DMS53 treated with DMSO at 0.1 percent for 48 hours (cell line): ENCODE measurements around the gene TRIOBP.

Experiments
- DNase-seq: peaks from one replicate; lab custom pipeline; 2025; ENCODE audit not compliant: unreplicated experiment; lab: John Stamatoyannopoulos, UW

Gene TRIOBP

GRCh38 chr22:37664249-37665101 lies 32.4 kb upstream of the TRIOBP start:
- DNase-seq = no peak

GRCh38 chr22:37665487-37665886 lies 31.4 kb upstream of the TRIOBP start:
- DNase-seq = no peak

- DNase-seq = no peak
Observed at GRCh38 chr22:37669586-37669985, 27.3 kb upstream of the TRIOBP start.

GRCh38 chr22:37672206-37672919 lies 24.5 kb upstream of the TRIOBP start:
- no peak for DNase-seq

- no peak for DNase-seq
Observed at GRCh38 chr22:37672920-37673455, 23.9 kb upstream of the TRIOBP start.

- no peak for DNase-seq
Observed at GRCh38 chr22:37674248-37674647, 22.6 kb upstream of the TRIOBP start.

- DNase-seq = no peak
Observed at GRCh38 chr22:37674951-37675929, 21.6 kb upstream of the TRIOBP start, which contains the start of gene LGALS1. LGALS1 (plus strand) TSS chr22:37675636; CDS start chr22:37675703, 67 bp downstream.

GRCh38 chr22:37675930-37676735 lies 20.7 kb upstream of the TRIOBP start:
- no peak for DNase-seq

- peak; percentile 19 for DNase-seq
Observed at GRCh38 chr22:37676736-37677492, 19.9 kb upstream of the TRIOBP start.

- no peak for DNase-seq
Observed at GRCh38 chr22:37677493-37677974, 19.3 kb upstream of the TRIOBP start.

- DNase-seq = no peak
Observed at GRCh38 chr22:37678372-37678771, 18.5 kb upstream of the TRIOBP start.

GRCh38 chr22:37679670-37680069 lies 17.2 kb upstream of the TRIOBP start:
- DNase-seq = no peak

GRCh38 chr22:37680191-37680851 lies 16.5 kb upstream of the TRIOBP start:
- no peak for DNase-seq

GRCh38 chr22:37681001-37681424 lies 15.8 kb upstream of the TRIOBP start:
- no peak for DNase-seq

- peak; percentile 23 for DNase-seq
Observed at GRCh38 chr22:37681556-37682049, 15.2 kb upstream of the TRIOBP start.

- DNase-seq = no peak
Observed at GRCh38 chr22:37684803-37685615, 11.8 kb upstream of the TRIOBP start.
